Measurements from ENCODE around the gene HS1BP3.

Gene HS1BP3

GRCh38 chr2:20582600-20583221 is 68.2 kb downstream of the HS1BP3 start:
- DNase-seq: no peak

GRCh38 chr2:20580690-20581437 is 70.0 kb downstream of the HS1BP3 start:
- DNase-seq: no peak

- no peak for DNase-seq
Measured at GRCh38 chr2:20579866-20580265, 71.0 kb downstream of the HS1BP3 start.

GRCh38 chr2:20578895-20579825 is 71.7 kb downstream of the HS1BP3 start:
- no peak for DNase-seq

- no peak for DNase-seq
Measured at GRCh38 chr2:20578266-20578894, 72.5 kb downstream of the HS1BP3 start.

GRCh38 chr2:20577495-20578235 is 73.2 kb downstream of the HS1BP3 start:
- no peak for DNase-seq

GRCh38 chr2:20576598-20577115 is 74.2 kb downstream of the HS1BP3 start:
- no peak for DNase-seq

GRCh38 chr2:20575935-20576597 is 74.8 kb downstream of the HS1BP3 start:
- DNase-seq: no peak

GRCh38 chr2:20575414-20575813 is 75.5 kb downstream of the HS1BP3 start:
- DNase-seq: no peak

- no peak for DNase-seq
Measured at GRCh38 chr2:20574930-20575329, 76.0 kb downstream of the HS1BP3 start.

GRCh38 chr2:20574423-20574911 is 76.4 kb downstream of the HS1BP3 start:
- no peak for DNase-seq

GRCh38 chr2:20573620-20574422 is 77.1 kb downstream of the HS1BP3 start:
- no peak for DNase-seq

- DNase-seq: no peak
Measured at GRCh38 chr2:20572221-20572620, 78.7 kb downstream of the HS1BP3 start.

- DNase-seq: no peak
Measured at GRCh38 chr2:20571644-20572215, 79.2 kb downstream of the HS1BP3 start.

- DNase-seq: no peak
Measured at GRCh38 chr2:20571231-20571630, 79.7 kb downstream of the HS1BP3 start.

- no peak for DNase-seq
Measured at GRCh38 chr2:20570249-20570648, 80.6 kb downstream of the HS1BP3 start.

GRCh38 chr2:20569464-20570223 is 81.3 kb downstream of the HS1BP3 start:
- DNase-seq: no peak

- no peak for DNase-seq
Measured at GRCh38 chr2:20568501-20569463, 82.1 kb downstream of the HS1BP3 start.

All from NCI-H1930 (cell line).